Tibial nerve (tissue), 4 donors: ENCODE data around the gene NCAPH2. TPM values are rescaled to one million over a fixed set of nuclear protein-coding genes. Genes with fewer than 3 reads are reported as not detected.

Source experiments
- DNase-seq, 2 donors: peaks; one replicate each; pipeline ENCODE4 v3.0.0-alpha.2; 2019; ENCODE audit warnings: low spot score in 2 of 2
- H3K27ac ChIP-seq, 4 donors: fragments of 200-600 bp; sonication (generic) in 3 of 4; one replicate each; pipeline ENCODE4 v1.5.1; 2017 to 2019; ENCODE audit warnings: mild to moderate bottlenecking in 1 of 4
- H3K27me3 ChIP-seq, 2 donors: fragments of 200-600 bp; sonication (generic) in 1 of 2; one replicate each; pipeline versions ENCODE4 v1.5.1 to v1.6.0; 2017 to 2019
- H3K36me3 ChIP-seq, 3 donors: fragments of 200-600 bp; sonication (generic); one replicate each; pipeline ENCODE4 v1.5.1; 2018 to 2019
- H3K4me1 ChIP-seq, 4 donors: fragments of 200-600 bp; sonication (generic) in 3 of 4; one replicate each; pipeline ENCODE4 v1.5.1; 2017 to 2019
- H3K4me3 ChIP-seq, 4 donors: fragments of 200-600 bp; sonication (generic) in 3 of 4; one replicate each; pipeline ENCODE4 v1.5.1; 2017 to 2019; ENCODE audit warnings: mild to moderate bottlenecking in 1 of 4, moderate library complexity in 1 of 4
- H3K9me3 ChIP-seq, 4 donors: fragments of 200-600 bp; sonication (generic) in 3 of 4; one replicate each; pipeline ENCODE4 v1.5.1; 2017 to 2019
- EP300 ChIP-seq, 2 donors: sonication (generic); formaldehyde crosslinking; IDR thresholded peaks; one replicate each; pipeline ENCODE4 v1.6.1; 2017; ENCODE audit warnings: antibody characterized with exemption in 2 of 2, mild to moderate bottlenecking in 1 of 2
- POLR2A ChIP-seq, 2 donors: fragments of 450-650 bp; IDR thresholded peaks; one replicate each; pipeline ENCODE4 v1.6.1; 2017; ENCODE audit warnings: antibody characterized with exemption in 2 of 2, mild to moderate bottlenecking in 2 of 2, moderate library complexity in 2 of 2
- WGBS, 2 donors: methylation state at CpG; one replicate each; pipeline ENCODE4 v1.1.5; 2018; 5-methylcytosine and 5-hydroxymethylcytosine counted together
- total RNA-seq, 4 donors: library from RNA; depleted of rRNA; stranded (reverse); fragments of >200 nt; gene quantifications; one replicate each; pipeline ENCODE4 v1.1.0, GENCODE V29; 2016
- TF ChIP-seq, protein P1 (sequence below), 5 experiments: fragments of 200-600 bp in 3 of 5; fragments of 450-650 bp in 2 of 5; sonication (generic) in 3 of 5; IDR thresholded peaks; one replicate each; pipeline ENCODE4 v1.5.1; 2016 to 2019; ENCODE audit warnings: antibody characterized with exemption in 5 of 5, mild to moderate bottlenecking in 3 of 5, moderate library complexity in 2 of 5

The NCAPH2 gene
- total RNA-seq, 4 donors from 2014 or later, result 43.9 to 57.3 (median 45.0) TPM

- no peak overlapping the region for H3K4me3 ChIP-seq
- no peaks in the 10 kb centered on the region for H3K9me3 ChIP-seq
- no peak for TF ChIP-seq EP300 (IDR thresholded peaks at IDR 0.05)
- no peak for TF ChIP-seq POLR2A (IDR thresholded peaks at IDR 0.05)
- TF ChIP-seq, protein P1, sequence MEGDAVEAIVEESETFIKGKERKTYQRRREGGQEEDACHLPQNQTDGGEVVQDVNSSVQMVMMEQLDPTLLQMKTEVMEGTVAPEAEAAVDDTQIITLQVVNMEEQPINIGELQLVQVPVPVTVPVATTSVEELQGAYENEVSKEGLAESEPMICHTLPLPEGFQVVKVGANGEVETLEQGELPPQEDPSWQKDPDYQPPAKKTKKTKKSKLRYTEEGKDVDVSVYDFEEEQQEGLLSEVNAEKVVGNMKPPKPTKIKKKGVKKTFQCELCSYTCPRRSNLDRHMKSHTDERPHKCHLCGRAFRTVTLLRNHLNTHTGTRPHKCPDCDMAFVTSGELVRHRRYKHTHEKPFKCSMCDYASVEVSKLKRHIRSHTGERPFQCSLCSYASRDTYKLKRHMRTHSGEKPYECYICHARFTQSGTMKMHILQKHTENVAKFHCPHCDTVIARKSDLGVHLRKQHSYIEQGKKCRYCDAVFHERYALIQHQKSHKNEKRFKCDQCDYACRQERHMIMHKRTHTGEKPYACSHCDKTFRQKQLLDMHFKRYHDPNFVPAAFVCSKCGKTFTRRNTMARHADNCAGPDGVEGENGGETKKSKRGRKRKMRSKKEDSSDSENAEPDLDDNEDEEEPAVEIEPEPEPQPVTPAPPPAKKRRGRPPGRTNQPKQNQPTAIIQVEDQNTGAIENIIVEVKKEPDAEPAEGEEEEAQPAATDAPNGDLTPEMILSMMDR (IDR thresholded peaks at IDR 0.05), result no peak
- H3K27ac ChIP-seq, result no peak overlapping the region
- H3K4me1 ChIP-seq, result no peaks in the 10 kb centered on the region
- WGBS, 2 donors, result 73 to 74% methylated on average over 19 of the region's 19 CpGs
- H3K36me3 ChIP-seq, result no peaks in the 10 kb centered on the region
- no peak for DNase-seq
- H3K27me3 ChIP-seq, result peaks cover 0 to 22% of the 10 kb centered on the region in 2 donors
Measured at GRCh38 chr22:50488886-50489285, 19.1 kb upstream of the NCAPH2 start.

- no peak for DNase-seq
- Histone ChIP-seq H3K36me3 (no peaks in the 10 kb centered on the region), H3K27ac (no peak overlapping the region), H3K4me1 (no peaks in the 10 kb centered on the region), H3K4me3 (no peak overlapping the region), H3K9me3 (no peaks in the 10 kb centered on the region), H3K27me3 (peaks cover 0 to 15% of the 10 kb centered on the region in 2 donors)
- 75 to 84% methylated on average over 21 to 30 of the region's 31 CpGs for WGBS, 2 donors
- TF ChIP-seq POLR2A (IDR thresholded peaks at IDR 0.05), result no peak
- TF ChIP-seq, protein P1 (IDR thresholded peaks at IDR 0.05), result no peak
- TF ChIP-seq EP300 (IDR thresholded peaks at IDR 0.05), result no peak
Measured at GRCh38 chr22:50489363-50490243, 18.4 kb upstream of the NCAPH2 start.

GRCh38 chr22:50490531-50491308 lies 17.3 kb upstream of the NCAPH2 start:
- H3K27ac ChIP-seq, result no peak overlapping the region
- H3K36me3 ChIP-seq, result no peaks in the 10 kb centered on the region
- peaks cover 0 to 6% of the 10 kb centered on the region in 2 donors for H3K27me3 ChIP-seq
- DNase-seq, result no peak
- H3K9me3 ChIP-seq, result no peaks in the 10 kb centered on the region
- no peaks in the 10 kb centered on the region for H3K4me1 ChIP-seq
- WGBS, 2 donors, result 73 to 74% methylated on average over 27 of the region's 27 CpGs
- TF ChIP-seq POLR2A (IDR thresholded peaks at IDR 0.05), result no peak
- TF ChIP-seq EP300 (IDR thresholded peaks at IDR 0.05), result no peak
- TF ChIP-seq, protein P1 (IDR thresholded peaks at IDR 0.05), result no peak
- H3K4me3 ChIP-seq, result no peak overlapping the region

DNA sequence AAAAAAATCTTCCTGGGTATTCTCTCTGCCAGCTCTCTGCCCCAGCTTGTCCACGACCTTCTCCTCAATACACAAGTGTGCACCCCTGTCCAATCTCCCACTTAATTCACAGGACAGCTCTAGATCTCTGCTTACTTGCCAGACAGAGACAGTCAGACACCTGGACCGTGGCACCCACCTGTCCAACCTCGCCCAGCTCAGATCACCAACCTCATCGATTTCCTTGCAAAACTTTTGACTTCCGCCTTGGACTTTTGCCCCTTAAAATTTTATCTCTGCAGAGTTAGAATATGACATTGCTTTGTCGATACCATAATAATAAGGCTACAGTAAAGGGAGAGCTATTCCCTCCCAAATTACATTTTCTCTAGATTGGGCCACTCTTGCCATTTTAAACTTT lies 10.9 kb upstream of the NCAPH2 start:
- no peak overlapping the region for H3K27ac ChIP-seq
- no peak overlapping the region for H3K4me3 ChIP-seq
- peaks cover 0 to 6% (median 0%) of the 10 kb centered on the region in 4 donors for H3K4me1 ChIP-seq
- no peak for DNase-seq
- TF ChIP-seq POLR2A (IDR thresholded peaks at IDR 0.05) (no peak), EP300 (IDR thresholded peaks at IDR 0.05) (no peak)
- TF ChIP-seq, protein P1 (IDR thresholded peaks at IDR 0.05), result no peak
- H3K36me3 ChIP-seq, result peaks cover 0 to under 1% (median 0%) of the 10 kb centered on the region in 3 donors
- 81 to 83% methylated on average over 6 of the region's 6 CpGs for WGBS, 2 donors
- no peaks in the 10 kb centered on the region for H3K27me3 ChIP-seq
- no peaks in the 10 kb centered on the region for H3K9me3 ChIP-seq
